ENCODE measurements around the gene PLCG2.

- TF ChIP-seq EZH2 (IDR thresholded peaks at IDR 0.05; ENCODE audit: insufficient read depth, poor library complexity, severe bottlenecking): no peak
- no peak for TF ChIP-seq EZH2phosphoT487 (IDR thresholded peaks at IDR 0.05; ENCODE audit: insufficient read depth, low read depth)
Observed at GRCh38 chr16:81880816-81881215, 101.7 kb downstream of the PLCG2 start.

Measured in GM23248 (cell line).